Osteocyte (in vitro differentiated cells): ENCODE data around the gene NR1H2. TPM values are rescaled to one million over a fixed set of nuclear protein-coding genes. Genes with fewer than 3 reads are reported as not detected.

Experiments used
- DNase-seq: peaks from one replicate; pipeline ENCODE4 v3.0.0; 2021; ENCODE audit warnings: mixed read lengths; ENCODE audit not compliant: unreplicated experiment; ENCODE audit errors: extremely low spot score
- H3K27ac Mint-ChIP-seq: one replicate; pipeline ENCODE4 v1.8.0; 2021; ENCODE audit warnings: mild to moderate bottlenecking, mixed read lengths; ENCODE audit not compliant: unreplicated experiment
- H3K27me3 Mint-ChIP-seq: one replicate; pipeline ENCODE4 v1.8.0; 2021; ENCODE audit warnings: mixed read lengths; ENCODE audit not compliant: unreplicated experiment
- H3K36me3 Mint-ChIP-seq: one replicate; pipeline ENCODE4 v1.8.0; 2021; ENCODE audit warnings: mixed read lengths; ENCODE audit not compliant: unreplicated experiment
- H3K4me1 Mint-ChIP-seq: one replicate; pipeline ENCODE4 v1.8.0; 2021; ENCODE audit warnings: mixed read lengths; ENCODE audit not compliant: unreplicated experiment
- H3K4me3 Mint-ChIP-seq: one replicate; pipeline ENCODE4 v1.8.0; 2021; ENCODE audit warnings: mild to moderate bottlenecking, moderate library complexity, mixed read lengths; ENCODE audit not compliant: unreplicated experiment
- H3K9me3 Mint-ChIP-seq: one replicate; pipeline ENCODE4 v1.8.0; 2021; ENCODE audit warnings: mixed read lengths; ENCODE audit not compliant: unreplicated experiment
- CTCF ChIP-seq: fragments of 200-600 bp; sonication (generic); IDR thresholded peaks from 2 replicates; pipeline ENCODE4 v1.5.0; 2021; ENCODE audit warnings: antibody characterized with exemption, mild to moderate bottlenecking, moderate library complexity
- total RNA-seq: library from RNA; stranded (reverse); gene quantifications from 2 replicates; pipeline ENCODE4 v1.2.1, GENCODE V29; 2021

Gene NR1H2
- total RNA-seq, 1 donor from 2014 or later = 64.5 TPM

- H3K4me3 Mint-ChIP-seq = peak within 1 kb of the TSS; percentile 82
- peaks cover 19% of the 10 kb centered on the region for H3K27me3 Mint-ChIP-seq
- no peak for DNase-seq
- peaks cover 27% of the 10 kb centered on the region for H3K4me1 Mint-ChIP-seq
- no peak for TF ChIP-seq CTCF
- peak within 1 kb of the TSS; percentile 63 for H3K27ac Mint-ChIP-seq
- no peaks in the 10 kb centered on the region for H3K36me3 Mint-ChIP-seq
- no peaks in the 10 kb centered on the region for H3K9me3 Mint-ChIP-seq
These were observed 56.2 kb downstream of the NR1H2 start, which contains the start of gene MYBPC2 for GRCh38 chr19:50432221-50433028. Gene MYBPC2, plus strand, starts transcription at chr19:50432892. Its CDS starts 62 bp downstream, at chr19:50432954.

Other genes with a start within 250 kb of the NR1H2 start
- gene IZUMO2, start 213.2 kb upstream of the NR1H2 start, total RNA-seq = not detected in 2 replicates
- not detected in 2 replicates for gene MYH14, start 172.8 kb upstream of the NR1H2 start, total RNA-seq
- gene KCNC3, start 47.1 kb upstream of the NR1H2 start, total RNA-seq = 1.1 and 1.2 TPM in 2 replicates
- 0.16 and 1.3 TPM in 2 replicates for gene NAPSA, start 10.8 kb upstream of the NR1H2 start, total RNA-seq
- gene POLD1, start 7.9 kb downstream of the NR1H2 start, total RNA-seq = 19.6 and 22.2 TPM in 2 replicates
- gene SPIB, start 42.5 kb downstream of the NR1H2 start, total RNA-seq = not detected in 2 replicates
- gene MYBPC2, start 56.4 kb downstream of the NR1H2 start, total RNA-seq = not detected in 2 replicates
- 166 and 172 TPM in 2 replicates for gene EMC10, start 100.0 kb downstream of the NR1H2 start, total RNA-seq
- 1.8 and 2.0 TPM in 2 replicates for gene GARIN5A, start 100.4 kb downstream of the NR1H2 start, total RNA-seq
- 43.7 and 46.9 TPM in 2 replicates for gene JOSD2, start 134.7 kb downstream of the NR1H2 start, total RNA-seq
- not detected in 2 replicates for gene ASPDH, start 137.5 kb downstream of the NR1H2 start, total RNA-seq
- gene LRRC4B, start 192.0 kb downstream of the NR1H2 start, total RNA-seq = 0.11 and 0.52 TPM in 2 replicates